HS-5 (cell line): Measurements from ENCODE around the gene SPATA6.

Source experiments
- DNase-seq: peaks from one replicate; pipeline ENCODE4 v3.0.0-alpha.2; 2012; ENCODE audit warnings: low read depth

The SPATA6 gene

DNA sequence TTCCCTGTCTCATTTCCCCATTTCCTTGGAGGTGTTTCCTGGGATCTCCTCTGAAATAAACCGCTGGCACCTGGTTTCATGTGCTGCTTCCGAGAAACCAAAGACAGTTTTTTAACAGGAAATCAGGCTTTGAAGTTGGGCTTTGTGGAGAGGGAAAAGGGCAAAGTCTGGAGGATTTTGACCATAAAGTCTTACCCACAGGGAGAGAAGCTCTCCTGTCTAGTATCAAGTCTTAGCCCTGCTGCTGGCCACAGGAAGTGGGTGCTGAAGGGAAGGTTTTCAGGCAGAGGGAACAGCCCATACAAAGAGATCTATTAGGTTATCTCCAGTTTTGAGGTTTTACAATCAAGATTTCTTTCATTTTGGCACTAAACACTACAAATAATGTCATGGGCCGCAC is 220.2 kb downstream of the SPATA6 start:
- no peak for DNase-seq

DNA sequence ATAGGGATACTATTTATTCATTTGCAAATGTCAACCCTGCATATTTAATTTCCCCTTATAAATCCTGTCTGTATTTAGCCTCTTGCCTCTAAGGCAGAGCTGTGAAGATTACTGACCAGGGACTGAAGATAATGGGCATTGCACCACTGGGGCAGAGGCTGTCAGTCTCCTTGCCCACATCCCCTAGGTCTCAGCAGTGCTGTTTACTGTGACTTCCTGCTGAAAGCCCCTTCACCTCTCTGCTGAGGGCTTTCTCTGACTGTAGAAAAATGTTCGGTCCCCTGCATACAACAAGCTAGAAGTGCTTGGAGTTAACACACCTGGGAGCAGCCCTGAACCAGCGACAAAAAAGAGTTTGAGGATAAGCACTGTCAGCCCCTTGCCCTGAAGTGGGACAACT is 220.7 kb downstream of the SPATA6 start:
- DNase-seq: no peak

DNA sequence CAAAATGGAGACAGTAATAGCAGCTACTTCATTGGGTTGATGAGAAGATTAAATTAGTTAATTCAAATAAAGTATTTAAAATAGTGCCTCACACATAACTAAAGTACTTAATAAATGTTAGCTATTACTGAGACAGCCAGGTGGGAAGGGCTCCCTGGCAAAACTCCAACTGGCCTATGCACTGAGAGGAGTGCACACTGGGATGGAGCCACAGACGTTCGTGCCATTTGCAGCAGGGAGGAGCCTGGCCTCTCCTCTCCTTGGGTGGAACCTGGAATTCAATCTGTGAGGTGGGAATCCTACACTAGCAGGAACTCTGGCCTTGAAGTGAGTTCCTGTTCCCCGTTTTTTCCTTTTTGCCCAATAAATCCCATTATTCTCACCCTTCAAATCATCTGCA is 221.4 kb downstream of the SPATA6 start:
- no peak for DNase-seq

DNA sequence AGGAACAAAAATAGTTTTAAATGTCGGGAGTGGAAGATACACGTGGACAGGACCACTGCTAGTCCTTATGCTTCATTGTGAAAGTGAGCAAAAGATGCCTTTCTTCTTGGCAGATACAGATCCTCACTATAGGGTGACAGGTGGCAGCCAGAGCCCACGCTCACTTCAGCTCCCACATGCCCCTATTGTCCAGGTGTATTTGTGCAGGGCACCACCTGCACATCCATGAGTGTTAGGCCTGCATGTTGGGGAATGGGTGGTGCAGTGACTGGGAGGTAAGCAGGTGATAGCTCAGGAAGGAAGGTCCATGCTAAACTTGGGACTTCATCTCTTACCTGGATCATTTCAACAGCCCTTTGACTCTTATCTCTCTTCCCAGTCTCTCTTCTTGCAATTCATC is 222.1 kb downstream of the SPATA6 start:
- DNase-seq: no peak

DNA sequence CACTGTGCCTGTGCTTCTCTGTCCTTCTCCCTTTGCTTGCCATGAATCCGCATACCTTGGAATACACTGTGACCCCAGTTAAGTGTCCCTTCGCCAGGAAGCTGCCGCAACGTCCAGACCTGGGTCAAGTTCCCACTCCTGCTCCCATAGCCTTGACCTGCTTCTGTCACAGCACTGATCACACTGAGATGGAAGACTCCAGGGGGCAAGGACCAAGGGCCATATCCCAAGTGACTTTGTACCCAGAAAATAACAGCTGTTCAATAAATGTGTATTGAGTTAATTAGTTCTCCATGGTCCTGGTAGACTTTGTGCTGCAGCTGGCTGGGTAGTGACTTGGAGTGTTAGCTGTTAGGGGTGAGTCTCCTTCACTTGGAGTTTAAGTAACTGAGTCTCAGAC is 223.6 kb downstream of the SPATA6 start:
- no peak for DNase-seq

DNA sequence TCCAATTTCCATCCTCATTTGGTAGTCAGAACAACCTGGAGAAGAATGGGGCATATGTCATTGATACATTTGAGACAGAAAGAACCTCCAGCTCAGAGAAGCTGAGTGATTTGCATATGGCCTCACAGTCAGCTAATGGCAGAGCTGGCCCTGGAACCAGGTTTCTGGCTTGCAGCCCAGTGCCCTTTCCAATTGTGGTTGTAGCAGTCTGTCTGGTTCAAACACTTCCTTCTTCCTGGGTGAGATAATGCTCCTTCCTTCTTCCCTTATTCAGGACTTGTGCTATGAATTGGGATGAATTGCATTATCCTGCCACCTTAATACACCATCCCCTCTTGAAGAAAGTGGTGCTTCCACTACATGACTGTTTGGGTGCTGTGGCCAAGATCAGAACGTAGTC is 225.3 kb downstream of the SPATA6 start:
- no peak for DNase-seq
